Activated naive CD4-positive, alpha-beta T cell treated with anti-CD3 and anti-CD28 coated beads, Interleukin-2, amount 50 U/mL, for 72 hours (primary cell): ENCODE data around the gene BOD1L2. TPM values are rescaled to one million over a fixed set of nuclear protein-coding genes. Genes with fewer than 3 reads are reported as not detected.
A peak's percentile ranks its signal among the peaks of the same experiment; 100 is the strongest.

Source experiments
- ATAC-seq, 2 donors: fragments of 150-1000 bp; cut with Tn5 transposase; 2 replicates each; pipeline ENCODE4 v1.10.0; 2021; ENCODE audit warnings: mild to moderate bottlenecking in 2 of 2, moderate library complexity in 2 of 2
- DNase-seq, 2 donors: peaks; one replicate each; pipeline ENCODE4 v3.0.0; 2021 to 2022; ENCODE audit warnings: low spot score in 2 of 2
- H3K27ac Mint-ChIP-seq, 2 donors: one replicate each; pipeline ENCODE4 v1.8.0; 2022; ENCODE audit warnings: mild to moderate bottlenecking in 2 of 2, mixed read lengths in 2 of 2
- H3K36me3 Mint-ChIP-seq, 2 donors: one replicate each; pipeline ENCODE4 v1.8.0; 2022; ENCODE audit warnings: mixed read lengths in 2 of 2
- H3K9me3 Mint-ChIP-seq, 2 donors: one replicate each; pipeline ENCODE4 v1.8.0; 2022; ENCODE audit warnings: mixed read lengths in 2 of 2
- total RNA-seq, 2 donors: library from RNA; stranded (reverse); gene quantifications; one replicate each; pipeline ENCODE4 v1.2.3, GENCODE V29; 2022

BOD1L2 gene
- total RNA-seq: not detected

DNA sequence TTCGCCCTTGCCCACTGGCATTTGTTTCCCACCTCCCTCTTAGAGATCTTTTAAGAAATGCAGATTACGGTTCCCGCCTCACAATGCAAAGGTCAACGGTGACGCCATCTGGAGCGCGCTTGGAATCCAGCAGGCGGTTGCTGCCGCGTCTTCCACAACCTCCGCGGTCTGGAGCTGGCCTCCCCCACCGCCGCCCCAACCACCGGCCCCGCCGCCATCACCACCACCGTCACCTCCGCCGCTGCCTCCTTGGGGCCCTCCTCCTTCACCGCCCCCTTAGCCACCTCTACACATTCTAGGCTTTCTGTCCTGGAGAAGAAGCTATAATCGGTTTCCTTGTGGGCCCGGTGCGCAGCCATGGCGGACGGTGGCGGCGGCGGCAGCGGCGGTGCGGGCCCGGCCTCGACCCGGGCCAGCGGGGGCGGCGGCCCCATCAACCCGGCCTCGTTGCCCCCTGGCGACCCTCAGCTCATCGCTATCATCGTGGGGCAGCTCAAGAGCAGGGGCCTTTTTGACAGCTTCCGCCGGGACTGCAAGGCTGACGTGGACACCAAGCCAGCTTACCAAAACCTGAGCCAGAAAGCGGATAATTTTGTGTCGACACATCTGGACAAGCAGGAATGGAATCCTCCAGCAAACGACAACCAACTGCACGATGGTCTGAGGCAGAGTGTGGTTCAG, at the start of gene BOD1L2:
Gene BOD1L2 (plus strand): TSS at position 132 of the 681 bp plus-strand sequence. CDS start 226 bp downstream, at position 358.
- no peak for ATAC-seq
- no peaks in the 10 kb centered on the region for H3K36me3 Mint-ChIP-seq
- no peak for DNase-seq
- peaks cover 0 to 6% of the 10 kb centered on the region in 2 donors for H3K9me3 Mint-ChIP-seq
- H3K27ac Mint-ChIP-seq: no peak within 1 kb of the TSS

DNA sequence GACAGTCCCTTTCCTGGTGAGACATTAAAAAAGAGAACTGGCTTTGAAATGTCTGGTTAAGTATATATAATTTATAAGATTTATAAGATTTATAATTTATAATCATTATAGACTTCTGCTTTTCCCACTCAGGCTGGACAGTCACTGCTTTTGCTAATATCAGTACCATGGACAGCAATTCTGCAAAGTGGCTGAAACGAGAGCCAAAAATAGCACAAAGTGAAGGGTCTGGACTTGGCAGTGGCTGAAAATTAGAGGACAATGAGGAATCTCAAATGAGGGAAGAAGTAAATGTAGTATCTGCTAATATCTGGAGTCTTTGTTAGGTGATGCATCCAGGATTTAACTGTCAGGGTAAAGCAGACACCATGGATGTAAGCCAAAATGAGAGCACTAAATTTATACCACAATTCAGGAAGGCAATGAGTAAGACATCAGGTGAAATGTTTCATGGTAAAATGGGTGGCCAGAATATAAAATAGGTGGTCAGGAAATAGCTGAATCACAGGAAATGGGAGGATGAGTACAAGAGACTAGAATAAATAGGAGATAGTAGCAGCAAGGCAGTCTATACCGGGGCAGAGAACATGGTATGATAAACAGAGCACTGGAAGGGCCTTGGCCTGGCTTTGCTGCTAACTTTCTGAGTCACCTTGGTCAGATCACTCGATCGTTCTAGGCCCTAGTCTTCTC, 39.6 kb upstream of the BOD1L2 start:
- no peak for DNase-seq
- Mint-ChIP-seq H3K9me3 (peaks cover 9 to 11% of the 10 kb centered on the region in 2 donors), H3K36me3 (peaks cover 0 to 14% of the 10 kb centered on the region in 2 donors), H3K27ac (no peak overlapping the region)
- ATAC-seq: peak in 1 of 2 donors; percentile 67

DNA sequence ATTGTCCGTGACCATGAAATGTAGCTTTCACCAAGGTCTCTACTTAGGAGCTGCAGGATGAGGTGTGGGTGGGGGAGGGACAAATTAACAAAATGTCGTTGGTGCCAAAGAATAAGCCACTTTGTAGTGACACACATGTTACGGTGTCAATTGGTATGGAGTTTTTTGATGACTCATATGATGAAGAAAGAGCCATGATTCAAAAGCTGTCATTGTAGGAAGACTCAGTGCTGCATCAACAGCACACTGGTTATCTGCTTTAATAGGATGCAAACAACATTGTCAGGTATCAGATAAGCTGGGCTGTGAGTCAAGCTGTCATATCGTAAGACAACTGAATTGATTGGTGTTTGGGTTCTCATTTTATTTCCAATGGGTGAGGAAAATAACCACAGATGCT, 36.6 kb upstream of the BOD1L2 start:
- DNase-seq (no peak), ATAC-seq (no peak)
- Mint-ChIP-seq H3K36me3 (no peaks in the 10 kb centered on the region), H3K27ac (no peak overlapping the region), H3K9me3 (peaks cover 0 to 5% of the 10 kb centered on the region in 2 donors)

DNA sequence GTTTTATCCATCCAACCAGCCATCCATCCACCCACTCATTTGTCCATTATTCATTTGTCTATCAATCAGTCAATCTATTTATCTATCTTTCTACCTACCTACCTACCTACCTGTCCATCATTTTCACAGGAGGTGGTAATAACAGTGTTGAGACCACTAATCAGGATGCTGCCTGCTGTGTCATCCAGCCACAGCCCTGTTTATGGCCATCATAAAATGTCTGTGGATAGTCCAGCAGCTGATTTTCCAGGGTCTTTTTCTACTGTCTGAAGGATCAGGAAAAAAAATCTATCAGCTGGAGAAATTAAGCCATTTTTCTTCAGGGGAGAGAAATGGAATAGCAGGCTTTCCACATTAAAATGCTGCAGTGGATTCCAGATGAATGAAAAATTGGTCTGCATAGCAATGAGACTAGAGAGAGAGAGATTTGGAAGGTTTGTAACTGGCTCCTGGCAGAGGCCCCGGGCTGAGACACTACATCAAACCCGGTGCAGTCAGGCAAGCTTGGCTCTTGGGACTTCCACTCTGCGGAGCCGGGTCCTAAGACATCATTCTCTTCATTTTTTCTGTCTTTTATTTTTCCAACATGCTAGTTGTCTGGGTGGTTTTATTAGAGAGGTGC, 33.0 kb upstream of the BOD1L2 start:
- Mint-ChIP-seq H3K36me3 (no peaks in the 10 kb centered on the region), H3K9me3 (peaks cover 0 to 5% of the 10 kb centered on the region in 2 donors)
- ATAC-seq: no peak

DNA sequence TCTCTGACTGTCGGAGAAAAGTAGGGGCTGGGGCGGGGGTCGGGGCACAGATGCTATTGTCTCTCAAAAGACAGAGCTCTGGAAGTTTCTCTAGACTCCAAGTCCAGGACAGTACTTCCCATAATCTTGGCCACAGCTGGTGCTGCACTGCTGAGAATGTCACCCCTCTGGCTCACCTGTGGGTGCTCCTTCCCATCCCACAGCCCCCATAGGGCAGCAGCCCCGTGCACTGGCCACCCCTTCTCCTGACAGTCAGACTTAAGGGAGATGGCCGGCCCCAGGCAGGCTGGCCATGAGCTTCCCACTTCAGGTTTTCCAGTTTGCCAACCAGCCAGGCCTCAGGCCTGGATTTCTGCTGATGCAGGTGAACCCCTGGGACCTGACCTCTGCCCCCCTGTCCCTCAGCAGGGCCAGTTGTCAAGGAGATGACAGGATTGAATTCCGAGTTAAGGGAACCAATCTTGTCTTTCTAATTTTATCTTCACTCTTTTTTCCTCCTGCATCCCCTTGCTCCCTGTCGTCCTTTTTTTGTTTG, 30.2 kb upstream of the BOD1L2 start:
- DNase-seq (no peak), ATAC-seq (no peak)
- Mint-ChIP-seq H3K36me3 (no peaks in the 10 kb centered on the region), H3K27ac (no peak overlapping the region), H3K9me3 (no peaks in the 10 kb centered on the region)

More for the DNA sequence above, 33.0 kb upstream of the BOD1L2 start:
- no peak for DNase-seq
- H3K27ac Mint-ChIP-seq: no peak overlapping the region

DNA sequence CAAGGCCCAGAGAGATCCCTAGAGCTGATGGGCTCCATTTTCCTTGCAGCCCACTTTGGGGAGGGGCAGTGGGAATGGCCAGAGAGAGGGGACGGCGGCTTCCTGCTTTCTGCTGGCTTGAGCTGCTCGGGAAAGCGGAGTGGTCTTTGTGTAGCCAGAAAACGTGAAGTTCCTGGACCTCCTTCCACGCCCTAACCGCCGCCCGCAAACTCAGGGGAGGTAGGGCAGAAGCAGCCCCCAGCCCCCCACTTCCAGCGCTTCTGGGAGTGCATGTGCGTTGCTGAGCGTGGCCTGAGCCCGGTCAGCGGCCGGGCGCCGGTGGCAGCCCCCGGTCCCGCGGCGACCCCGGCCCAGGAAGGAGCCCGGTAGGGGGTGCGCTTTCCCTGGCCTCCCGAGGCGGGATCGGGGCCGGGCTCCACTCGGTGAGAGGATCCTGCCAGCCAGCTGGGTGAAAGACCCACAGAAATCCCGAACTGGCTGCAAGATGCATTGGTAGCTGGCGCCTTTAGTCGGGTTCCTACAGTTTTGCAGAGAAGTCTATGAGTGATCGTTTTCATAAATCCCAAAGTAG, 25.3 kb upstream of the BOD1L2 start:
- no peak for ATAC-seq
- Mint-ChIP-seq H3K36me3 (no peaks in the 10 kb centered on the region), H3K9me3 (no peaks in the 10 kb centered on the region), H3K27ac (no peak overlapping the region)
- DNase-seq: no peak

DNA sequence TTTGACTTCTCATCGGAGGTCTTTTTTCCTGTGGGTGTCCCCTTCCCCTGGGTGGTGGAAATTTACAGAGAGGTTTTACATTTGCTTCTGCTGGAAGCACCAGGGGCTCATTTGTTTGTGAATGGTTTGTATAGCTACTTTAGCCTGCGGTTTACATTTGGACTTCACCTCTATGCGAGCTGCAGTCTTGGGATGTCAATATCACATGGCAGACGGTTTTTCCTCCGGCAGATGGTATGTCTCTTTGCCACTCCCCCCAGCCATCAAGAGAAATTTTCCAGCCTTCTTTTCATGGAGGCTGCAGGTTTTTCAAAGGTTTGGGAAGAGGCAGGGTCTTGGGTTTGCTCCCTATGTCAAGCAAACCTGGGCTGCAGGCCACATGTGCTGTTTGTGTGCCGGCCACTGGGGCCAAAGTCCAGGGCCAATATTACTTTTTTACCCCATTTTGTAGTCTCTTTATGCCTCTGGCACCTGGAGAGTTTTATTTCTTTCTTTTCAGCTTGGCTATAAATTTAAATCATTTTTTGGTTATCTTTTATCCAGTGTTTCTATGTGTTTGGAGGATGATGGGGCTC, 23.9 kb upstream of the BOD1L2 start:
- Mint-ChIP-seq H3K27ac (no peak overlapping the region), H3K9me3 (no peaks in the 10 kb centered on the region), H3K36me3 (no peaks in the 10 kb centered on the region)
- ATAC-seq (no peak), DNase-seq (no peak)

DNA sequence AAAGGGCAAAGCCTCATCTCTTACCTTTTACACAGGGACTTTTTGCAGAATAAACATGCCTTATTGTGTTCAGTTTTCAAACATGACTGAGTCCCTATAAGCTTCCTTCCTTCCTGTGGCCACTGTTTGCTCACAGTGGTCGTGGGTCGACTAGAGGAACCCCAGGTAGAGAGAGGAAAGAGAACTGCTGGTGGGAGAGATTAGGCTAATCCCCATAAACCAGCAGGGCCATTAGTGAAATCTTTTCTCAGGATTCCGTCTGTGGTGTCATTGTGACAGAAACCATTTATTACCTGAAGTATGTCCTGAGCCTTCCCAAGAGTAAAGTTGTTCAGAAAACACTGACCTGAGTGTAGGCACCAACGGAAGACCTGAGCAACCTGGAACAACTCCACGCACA, 21.3 kb upstream of the BOD1L2 start:
- DNase-seq (no peak), ATAC-seq (no peak)
- Mint-ChIP-seq H3K36me3 (no peaks in the 10 kb centered on the region), H3K9me3 (no peaks in the 10 kb centered on the region), H3K27ac (no peak overlapping the region)

DNA sequence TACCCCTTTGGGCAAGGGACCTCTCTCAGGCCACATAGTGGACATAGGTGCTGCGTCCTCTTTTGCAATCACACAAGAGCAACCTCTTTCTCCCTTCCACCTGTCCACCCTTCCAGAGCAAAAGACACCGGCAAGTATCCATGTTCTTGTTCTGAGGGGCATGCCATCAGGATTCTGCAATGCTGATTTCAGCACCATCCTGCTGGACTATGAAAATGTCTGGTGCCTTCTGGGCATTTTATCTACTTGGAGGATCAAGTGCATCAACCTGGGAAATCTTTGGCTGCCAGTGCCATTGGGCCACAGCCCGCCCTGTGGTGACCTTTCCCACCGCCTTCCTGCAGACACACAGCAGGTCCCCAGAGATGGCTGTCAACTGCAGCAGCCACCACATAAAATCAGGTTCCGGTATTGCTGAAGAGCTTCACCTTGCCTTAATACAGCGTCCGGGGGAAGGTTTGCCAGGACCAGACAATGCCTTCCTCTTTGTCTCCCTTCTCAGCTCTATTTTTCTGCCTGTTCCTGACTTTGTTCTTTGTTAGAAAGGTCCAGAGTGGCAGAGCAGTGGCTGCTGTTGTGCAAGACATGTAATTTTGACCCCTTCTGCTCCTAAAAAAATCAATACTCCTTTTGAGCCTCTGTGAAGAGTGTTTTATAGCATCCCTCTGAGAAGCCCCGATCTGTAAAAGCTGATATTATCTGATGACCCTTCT, 18.5 kb upstream of the BOD1L2 start:
- Mint-ChIP-seq H3K9me3 (no peaks in the 10 kb centered on the region), H3K27ac (no peak overlapping the region), H3K36me3 (no peaks in the 10 kb centered on the region)
- DNase-seq: no peak
- no peak for ATAC-seq

DNA sequence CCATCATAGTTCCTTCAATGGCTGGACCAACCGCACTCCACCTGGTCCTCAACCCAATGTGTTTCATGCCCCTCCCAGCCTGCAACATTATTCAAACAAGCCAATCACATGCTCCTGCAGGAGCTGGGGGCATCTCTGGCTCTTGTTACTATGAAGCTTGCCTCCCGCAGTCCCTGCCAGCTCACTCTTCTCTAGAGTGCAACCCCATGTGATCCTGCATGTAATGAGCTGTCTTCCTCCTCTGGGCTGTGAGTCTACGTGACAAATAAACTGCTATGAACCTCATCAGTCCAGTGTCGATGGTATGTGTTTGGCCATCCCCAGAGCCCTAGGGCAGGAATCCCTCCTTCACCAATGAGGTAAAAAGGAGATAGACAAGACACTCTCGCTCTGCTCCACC, 15.8 kb upstream of the BOD1L2 start:
- no peaks in the 10 kb centered on the region for H3K36me3 Mint-ChIP-seq
- no peaks in the 10 kb centered on the region for H3K9me3 Mint-ChIP-seq
- DNase-seq: no peak
- no peak for ATAC-seq
- H3K27ac Mint-ChIP-seq: no peak overlapping the region

DNA sequence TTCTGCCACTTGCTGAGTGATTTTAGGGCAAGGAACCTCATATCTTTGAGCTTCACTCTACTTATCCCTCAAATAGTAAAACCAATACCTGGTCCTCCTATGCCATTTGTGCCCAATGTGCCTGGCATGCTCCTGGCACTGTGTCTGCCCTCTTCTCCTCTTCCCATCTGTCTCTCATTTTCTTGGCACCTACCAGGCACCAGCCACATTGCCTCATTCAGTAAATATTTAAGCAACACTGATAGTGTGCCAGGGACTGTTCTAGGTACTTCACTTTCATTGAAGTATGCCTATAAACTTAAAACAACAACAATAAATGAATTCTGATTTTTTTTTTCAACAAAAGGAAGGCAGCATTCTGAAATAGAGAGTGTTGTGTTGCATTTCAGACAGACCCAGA, 15.1 kb upstream of the BOD1L2 start:
- ATAC-seq: no peak
- Mint-ChIP-seq H3K27ac (no peak overlapping the region), H3K9me3 (no peaks in the 10 kb centered on the region), H3K36me3 (no peaks in the 10 kb centered on the region)
- no peak for DNase-seq

DNA sequence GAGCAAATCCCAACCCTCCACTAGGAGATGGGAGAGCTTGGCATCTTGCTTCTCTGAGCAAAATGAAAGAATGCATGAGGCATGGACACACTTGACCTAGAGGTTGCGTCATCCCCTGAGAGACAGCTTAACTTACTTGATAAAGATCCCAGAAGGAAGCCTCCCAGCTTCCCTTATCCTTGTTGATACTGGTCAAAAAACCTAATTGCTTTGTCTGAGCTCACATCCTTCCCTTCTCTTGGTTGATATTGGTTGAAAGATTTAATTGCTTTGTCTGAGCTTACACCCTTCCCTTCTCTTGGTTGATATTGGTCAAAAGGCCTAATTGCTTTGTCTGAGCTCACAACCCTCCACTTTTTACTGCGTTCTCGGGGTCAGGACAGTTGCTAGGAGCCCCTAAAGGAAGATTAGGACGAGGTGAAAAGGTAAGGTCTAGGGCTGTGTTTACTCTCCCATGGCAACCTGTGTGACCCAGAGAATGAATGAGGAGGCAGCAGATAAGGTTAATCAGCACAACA, 12.2 kb upstream of the BOD1L2 start:
- Mint-ChIP-seq H3K36me3 (no peaks in the 10 kb centered on the region), H3K27ac (no peak overlapping the region), H3K9me3 (no peaks in the 10 kb centered on the region)
- no peak for ATAC-seq
- no peak for DNase-seq

DNA sequence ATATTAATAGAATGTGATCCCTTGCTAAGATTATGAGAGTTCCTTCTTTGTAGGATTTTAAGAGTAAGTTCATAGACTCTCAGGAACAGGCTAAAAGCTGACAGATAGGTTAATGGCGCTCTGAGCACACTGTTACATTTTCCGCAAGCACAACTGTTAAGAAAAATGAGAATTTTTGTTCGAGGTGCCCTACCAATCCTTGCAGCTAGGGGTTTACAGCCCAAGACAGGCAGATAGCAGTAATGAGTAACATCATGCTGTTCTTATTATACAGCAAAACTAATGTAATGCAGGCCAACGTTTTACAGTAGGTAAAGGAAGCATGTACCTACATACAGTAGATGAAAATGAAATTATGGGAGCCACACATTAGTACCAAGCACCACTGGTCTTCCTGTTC, 11.2 kb upstream of the BOD1L2 start:
- ATAC-seq (no peak), DNase-seq (no peak)
- no peak overlapping the region for H3K27ac Mint-ChIP-seq
- no peaks in the 10 kb centered on the region for H3K9me3 Mint-ChIP-seq
- H3K36me3 Mint-ChIP-seq: no peaks in the 10 kb centered on the region

DNA sequence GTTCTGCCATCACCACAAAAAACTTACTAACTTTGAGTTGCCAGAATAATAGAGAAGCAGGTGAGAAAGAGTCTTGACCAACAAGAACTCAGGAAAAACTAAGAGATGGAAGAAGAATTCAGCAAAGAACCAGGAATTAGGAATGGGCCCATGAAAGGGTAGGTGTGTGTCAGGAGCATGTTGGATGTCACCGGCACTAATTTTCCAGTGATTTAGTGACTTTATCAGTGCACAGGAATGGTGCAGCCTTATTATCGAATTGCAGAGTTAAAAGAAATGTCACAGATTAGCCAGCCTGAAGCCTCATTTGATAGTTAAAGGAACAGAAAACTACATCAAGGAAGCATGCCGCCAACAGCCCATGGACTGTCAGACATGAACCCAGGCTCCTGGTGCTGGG, 9.0 kb upstream of the BOD1L2 start:
- ATAC-seq (no peak), DNase-seq (no peak)
- Mint-ChIP-seq H3K9me3 (no peaks in the 10 kb centered on the region), H3K36me3 (no peaks in the 10 kb centered on the region), H3K27ac (no peak overlapping the region)

DNA sequence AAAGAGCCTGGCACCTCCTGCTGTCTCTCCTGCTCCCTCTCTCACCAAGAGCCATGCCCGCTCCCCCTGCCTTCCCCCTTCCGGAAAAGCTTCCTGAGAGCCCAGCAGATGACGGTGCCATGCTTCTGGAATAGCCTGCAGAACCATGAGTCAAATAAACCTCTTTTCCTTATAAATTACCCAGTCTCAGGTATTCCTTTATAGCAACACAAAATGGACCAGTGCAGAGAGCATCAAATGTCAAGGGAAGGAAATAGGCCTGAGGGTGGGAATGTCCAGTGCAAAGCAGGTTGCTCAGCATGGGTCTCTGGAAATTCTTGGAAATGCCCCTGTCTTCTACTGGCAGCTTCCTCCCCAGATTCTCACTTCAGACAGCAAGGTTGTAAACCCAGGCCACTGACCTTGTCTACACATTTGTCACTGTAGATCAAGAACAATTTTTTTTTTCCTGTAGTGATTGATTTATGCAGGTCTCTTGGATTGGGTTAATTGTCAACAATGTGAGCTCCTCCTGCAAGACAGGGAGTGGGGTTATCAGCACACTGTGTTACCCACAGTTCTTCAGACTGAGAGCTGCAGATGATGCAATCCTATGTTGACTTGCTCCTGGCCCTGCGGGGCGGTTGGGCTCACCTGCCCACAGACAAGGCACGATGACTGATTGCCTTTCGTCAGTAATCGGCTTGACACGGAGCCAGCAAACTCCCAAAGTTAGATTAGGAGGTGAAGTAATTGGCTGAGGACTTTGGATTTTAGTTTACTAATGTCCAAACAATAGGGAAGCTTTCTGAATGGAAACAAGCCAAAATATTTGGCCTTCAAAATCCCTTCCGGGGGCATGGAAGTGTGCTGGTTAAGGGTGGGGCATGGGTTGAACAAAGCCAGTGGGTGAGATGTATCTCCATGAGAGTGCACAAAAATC, 5.4 kb upstream of the BOD1L2 start:
- DNase-seq: no peak
- Mint-ChIP-seq H3K9me3 (peaks cover 0 to 2% of the 10 kb centered on the region in 2 donors), H3K36me3 (no peaks in the 10 kb centered on the region), H3K27ac (peak overlapping the region in 1 of 2 donors; percentile 26)
- no peak for ATAC-seq
